ENCODE results near the gene COL18A1. TPM values are rescaled to one million over a fixed set of nuclear protein-coding genes. Genes with fewer than 3 reads are reported as not detected.

Gene COL18A1
- total RNA-seq, 1 experiment from 2014 or later = 838 TPM

GRCh38 chr21:45534636-45535331 is 129.8 kb downstream of the COL18A1 start:
- no peak for DNase-seq (ENCODE audit: low read depth)
- in situ Hi-C loops (cut with HindIII; ENCODE audit: low pct_unique_long_range_greater_than_20kb, low sequenced_read_pairs) = no loop called here

- in situ Hi-C loops (cut with HindIII; ENCODE audit: low pct_unique_long_range_greater_than_20kb, low sequenced_read_pairs) = no loop called here
- DNase-seq (ENCODE audit: low read depth) = no peak
Measured at GRCh38 chr21:45535341-45536081, 130.5 kb downstream of the COL18A1 start.

- in situ Hi-C loops (cut with HindIII; ENCODE audit: low pct_unique_long_range_greater_than_20kb, low sequenced_read_pairs) = no loop called here
- DNase-seq (ENCODE audit: low read depth) = no peak
Measured at GRCh38 chr21:45536301-45537081, 131.5 kb downstream of the COL18A1 start.

- no peak for DNase-seq (ENCODE audit: low read depth)
Measured at GRCh38 chr21:45537111-45537745, 132.3 kb downstream of the COL18A1 start.

GRCh38 chr21:45537746-45538291 is 132.9 kb downstream of the COL18A1 start:
- in situ Hi-C loops (cut with HindIII; ENCODE audit: low pct_unique_long_range_greater_than_20kb, low sequenced_read_pairs) = no loop called here
- DNase-seq (ENCODE audit: low read depth) = no peak

More at GRCh38 chr21:45537111-45537745, 132.3 kb downstream of the COL18A1 start:
- in situ Hi-C loops (cut with HindIII; ENCODE audit: low pct_unique_long_range_greater_than_20kb, low sequenced_read_pairs) = no loop called here

- in situ Hi-C loops (cut with HindIII; ENCODE audit: low pct_unique_long_range_greater_than_20kb, low sequenced_read_pairs) = no loop called here
- DNase-seq (ENCODE audit: low read depth) = no peak
Measured at GRCh38 chr21:45538381-45539045, 133.5 kb downstream of the COL18A1 start.

GRCh38 chr21:45539046-45539795 is 134.3 kb downstream of the COL18A1 start:
- in situ Hi-C loops (cut with HindIII; ENCODE audit: low pct_unique_long_range_greater_than_20kb, low sequenced_read_pairs) = no loop called here
- no peak for DNase-seq (ENCODE audit: low read depth)

GRCh38 chr21:45539796-45540600 is 135.0 kb downstream of the COL18A1 start:
- DNase-seq (ENCODE audit: low read depth) = no peak
- in situ Hi-C loops (cut with HindIII; ENCODE audit: low pct_unique_long_range_greater_than_20kb, low sequenced_read_pairs) = no loop called here

- in situ Hi-C loops (cut with HindIII; ENCODE audit: low pct_unique_long_range_greater_than_20kb, low sequenced_read_pairs) = no loop called here
- DNase-seq (ENCODE audit: low read depth) = no peak
Measured at GRCh38 chr21:45540601-45540970, 135.6 kb downstream of the COL18A1 start.

GRCh38 chr21:45541221-45542039 is 136.5 kb downstream of the COL18A1 start:
- in situ Hi-C loops (cut with HindIII; ENCODE audit: low pct_unique_long_range_greater_than_20kb, low sequenced_read_pairs) = no loop called here
- DNase-seq (ENCODE audit: low read depth) = peak; percentile 40

GRCh38 chr21:45542242-45542666 is 137.3 kb downstream of the COL18A1 start, which contains the start of gene SLC19A1:
Gene SLC19A1 (minus strand): TSS chr21:45542440. CDS start chr21:45537959, 4,481 bp downstream.
- DNase-seq (ENCODE audit: low read depth) = peak; percentile 19
- in situ Hi-C loops (cut with HindIII; ENCODE audit: low pct_unique_long_range_greater_than_20kb, low sequenced_read_pairs) = no loop called here

- DNase-seq (ENCODE audit: low read depth) = no peak
- in situ Hi-C loops (cut with HindIII; ENCODE audit: low pct_unique_long_range_greater_than_20kb, low sequenced_read_pairs) = no loop called here
Measured at GRCh38 chr21:45542667-45543370, 137.9 kb downstream of the COL18A1 start.

- in situ Hi-C loops (cut with HindIII; ENCODE audit: low pct_unique_long_range_greater_than_20kb, low sequenced_read_pairs) = no loop called here
- DNase-seq (ENCODE audit: low read depth) = no peak
Measured at GRCh38 chr21:45543371-45543709, 138.4 kb downstream of the COL18A1 start.

GRCh38 chr21:45543710-45544448 is 138.9 kb downstream of the COL18A1 start:
- in situ Hi-C loops (cut with HindIII; ENCODE audit: low pct_unique_long_range_greater_than_20kb, low sequenced_read_pairs) = no loop called here
- no peak for DNase-seq (ENCODE audit: low read depth)

Data from Caki2 (cell line).